ENCODE measurements around the gene KLK14.
A peak's percentile ranks its signal among the peaks of the same experiment; 100 is the strongest.

The KLK14 gene

GRCh38 chr19:51121257-51121656 is 38.6 kb upstream of the KLK14 start:
- no peak for TF ChIP-seq CTCF (IDR thresholded peaks at IDR 0.05; ENCODE audit: borderline replicate concordance, insufficient read depth, low read depth, low read length)

GRCh38 chr19:51120160-51120559 is 37.5 kb upstream of the KLK14 start:
- no peak for TF ChIP-seq CTCF (IDR thresholded peaks at IDR 0.05; ENCODE audit: borderline replicate concordance, insufficient read depth, low read depth, low read length)
- no peak overlapping the region for H3K4me3 ChIP-seq (ENCODE audit: low read depth, low read length)

More at GRCh38 chr19:51121257-51121656, 38.6 kb upstream of the KLK14 start:
- no peak overlapping the region for H3K4me3 ChIP-seq (ENCODE audit: low read depth, low read length)

GRCh38 chr19:51119611-51120010 is 36.9 kb upstream of the KLK14 start:
- H3K4me3 ChIP-seq (ENCODE audit: low read depth, low read length) = no peak overlapping the region

GRCh38 chr19:51119101-51119500 is 36.4 kb upstream of the KLK14 start:
- no peak for TF ChIP-seq CTCF (IDR thresholded peaks at IDR 0.05; ENCODE audit: borderline replicate concordance, insufficient read depth, low read depth, low read length)

More at GRCh38 chr19:51119611-51120010, 36.9 kb upstream of the KLK14 start:
- no peak for TF ChIP-seq CTCF (IDR thresholded peaks at IDR 0.05; ENCODE audit: borderline replicate concordance, insufficient read depth, low read depth, low read length)

GRCh38 chr19:51116736-51117286 is 34.1 kb upstream of the KLK14 start:
- no peak for TF ChIP-seq CTCF (IDR thresholded peaks at IDR 0.05; ENCODE audit: borderline replicate concordance, insufficient read depth, low read depth, low read length)
- H3K4me3 ChIP-seq (ENCODE audit: low read depth, low read length) = no peak overlapping the region

More at GRCh38 chr19:51119101-51119500, 36.4 kb upstream of the KLK14 start:
- H3K4me3 ChIP-seq (ENCODE audit: low read depth, low read length) = no peak overlapping the region

- H3K4me3 ChIP-seq (ENCODE audit: low read depth, low read length) = no peak overlapping the region
- no peak for TF ChIP-seq CTCF (IDR thresholded peaks at IDR 0.05; ENCODE audit: borderline replicate concordance, insufficient read depth, low read depth, low read length)
Measured at GRCh38 chr19:51114087-51114729, 31.5 kb upstream of the KLK14 start.

GRCh38 chr19:51111606-51112005 is 28.9 kb upstream of the KLK14 start:
- peak; percentile 33; the same call in 1 of the 2 replicates for TF ChIP-seq CTCF (IDR thresholded peaks at IDR 0.05; ENCODE audit: borderline replicate concordance, insufficient read depth, low read depth, low read length)
- H3K4me3 ChIP-seq (ENCODE audit: low read depth, low read length) = no peak overlapping the region

All from GM12875 (cell line).